GM23338 (cell line): ENCODE results near the gene DAB1.

ENCODE experiments used
- CTCF ChIP-seq, 2 experiments: fragments of 200-600 bp in 1 of 2; sonication (generic) in 1 of 2; conservative IDR thresholded peaks; 2 replicates each; pipeline versions ENCODE4 v1.5.1 to v1.6.1; 2016 to 2017; ENCODE audit warnings: antibody characterized with exemption in 2 of 2, low read depth in 2 of 2, mild to moderate bottlenecking in 2 of 2, moderate library complexity in 1 of 2
- EZH2 ChIP-seq: fragments of 200-600 bp; sonication (generic); IDR thresholded peaks from one replicate; pipeline ENCODE4 v1.8.0; 2017; ENCODE audit warnings: antibody characterized with exemption, mild to moderate bottlenecking, low read depth; ENCODE audit not compliant: unreplicated experiment
- EZH2phosphoT487 ChIP-seq: fragments of 200-600 bp; sonication (generic); IDR thresholded peaks from one replicate; pipeline ENCODE4 v1.8.1; 2018; ENCODE audit warnings: antibody characterized with exemption; ENCODE audit not compliant: unreplicated experiment

GRCh38 chr1:57238233-57238781 lies 185.6 kb downstream of the DAB1 start:
- TF ChIP-seq CTCF (conservative IDR thresholded peaks at IDR 0.05; ENCODE audit: low read depth in 2 of 2) = no peak
- TF ChIP-seq EZH2 = no peak
- no peak for TF ChIP-seq EZH2phosphoT487
